ENCODE results near the gene EIPR1. TPM values are rescaled to one million over a fixed set of nuclear protein-coding genes. Genes with fewer than 3 reads are reported as not detected.

The EIPR1 gene
- total and polyA plus RNA-seq, 2 experiments from 2014 or later, result 17.4 to 46.3 TPM

DNA sequence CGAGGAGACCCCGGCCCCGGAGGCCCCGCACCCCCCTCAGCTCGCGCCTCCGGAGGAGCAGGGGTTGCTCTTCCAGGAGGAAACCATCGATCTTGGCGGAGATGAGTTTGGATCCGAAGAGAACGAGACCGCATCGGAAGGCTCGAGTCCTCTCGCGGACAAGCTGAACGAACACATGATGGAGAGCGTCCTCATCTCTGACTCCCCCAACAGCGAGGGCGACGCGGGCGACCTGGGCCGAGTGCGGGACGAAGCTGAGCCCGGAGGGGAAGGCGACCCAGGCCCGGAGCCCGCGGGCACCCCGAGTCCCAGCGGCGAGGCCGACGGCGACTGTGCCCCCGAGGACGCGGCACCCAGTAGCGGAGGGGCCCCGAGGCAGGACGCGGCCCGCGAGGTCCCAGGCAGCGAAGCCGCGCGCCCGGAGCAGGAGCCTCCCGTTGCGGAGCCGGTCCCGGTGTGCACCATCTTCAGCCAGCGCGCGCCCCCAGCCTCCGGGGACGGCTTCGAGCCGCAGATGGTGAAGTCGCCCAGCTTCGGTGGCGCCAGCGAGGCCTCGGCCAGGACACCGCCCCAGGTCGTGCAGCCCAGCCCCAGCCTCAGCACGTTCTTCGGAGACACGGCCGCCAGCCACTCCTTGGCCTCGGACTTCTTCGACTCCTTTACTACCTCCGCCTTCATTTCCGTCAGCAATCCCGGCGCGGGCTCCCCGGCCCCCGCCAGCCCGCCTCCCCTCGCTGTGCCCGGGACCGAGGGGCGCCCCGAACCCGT is 10.2 kb upstream of the EIPR1 start:
- no peak overlapping the region for H3K4me2 ChIP-seq
- H3K27ac ChIP-seq (ENCODE audit: low read depth), result no peak overlapping the region
- H3K4me3 ChIP-seq, result no peak overlapping the region
- no peaks in the 10 kb centered on the region for H3K4me1 ChIP-seq (ENCODE audit: insufficient read depth)
- H3K4me3 Mint-ChIP-seq, result no peak overlapping the region
- H3F3A ChIP-seq (replicated peaks; ENCODE audit: low read depth), result no peaks in the 10 kb centered on the region
- H3K36me3 Mint-ChIP-seq (ENCODE audit: low read depth), result peaks cover 34% of the 10 kb centered on the region
- H2AFZ ChIP-seq, result no peak overlapping the region
- DNase-seq (ENCODE audit: low spot score) (no peak), ATAC-seq (peak; percentile 79)
- TF ChIP-seq CREB1 (CRISPR knock-in tag; IDR thresholded peaks at IDR 0.05; ENCODE audit: low read depth), result no peak
- TF ChIP-seq NANOG (IDR thresholded peaks at IDR 0.05; ENCODE audit: borderline replicate concordance), result no peak
- TF ChIP-seq, protein P1, sequence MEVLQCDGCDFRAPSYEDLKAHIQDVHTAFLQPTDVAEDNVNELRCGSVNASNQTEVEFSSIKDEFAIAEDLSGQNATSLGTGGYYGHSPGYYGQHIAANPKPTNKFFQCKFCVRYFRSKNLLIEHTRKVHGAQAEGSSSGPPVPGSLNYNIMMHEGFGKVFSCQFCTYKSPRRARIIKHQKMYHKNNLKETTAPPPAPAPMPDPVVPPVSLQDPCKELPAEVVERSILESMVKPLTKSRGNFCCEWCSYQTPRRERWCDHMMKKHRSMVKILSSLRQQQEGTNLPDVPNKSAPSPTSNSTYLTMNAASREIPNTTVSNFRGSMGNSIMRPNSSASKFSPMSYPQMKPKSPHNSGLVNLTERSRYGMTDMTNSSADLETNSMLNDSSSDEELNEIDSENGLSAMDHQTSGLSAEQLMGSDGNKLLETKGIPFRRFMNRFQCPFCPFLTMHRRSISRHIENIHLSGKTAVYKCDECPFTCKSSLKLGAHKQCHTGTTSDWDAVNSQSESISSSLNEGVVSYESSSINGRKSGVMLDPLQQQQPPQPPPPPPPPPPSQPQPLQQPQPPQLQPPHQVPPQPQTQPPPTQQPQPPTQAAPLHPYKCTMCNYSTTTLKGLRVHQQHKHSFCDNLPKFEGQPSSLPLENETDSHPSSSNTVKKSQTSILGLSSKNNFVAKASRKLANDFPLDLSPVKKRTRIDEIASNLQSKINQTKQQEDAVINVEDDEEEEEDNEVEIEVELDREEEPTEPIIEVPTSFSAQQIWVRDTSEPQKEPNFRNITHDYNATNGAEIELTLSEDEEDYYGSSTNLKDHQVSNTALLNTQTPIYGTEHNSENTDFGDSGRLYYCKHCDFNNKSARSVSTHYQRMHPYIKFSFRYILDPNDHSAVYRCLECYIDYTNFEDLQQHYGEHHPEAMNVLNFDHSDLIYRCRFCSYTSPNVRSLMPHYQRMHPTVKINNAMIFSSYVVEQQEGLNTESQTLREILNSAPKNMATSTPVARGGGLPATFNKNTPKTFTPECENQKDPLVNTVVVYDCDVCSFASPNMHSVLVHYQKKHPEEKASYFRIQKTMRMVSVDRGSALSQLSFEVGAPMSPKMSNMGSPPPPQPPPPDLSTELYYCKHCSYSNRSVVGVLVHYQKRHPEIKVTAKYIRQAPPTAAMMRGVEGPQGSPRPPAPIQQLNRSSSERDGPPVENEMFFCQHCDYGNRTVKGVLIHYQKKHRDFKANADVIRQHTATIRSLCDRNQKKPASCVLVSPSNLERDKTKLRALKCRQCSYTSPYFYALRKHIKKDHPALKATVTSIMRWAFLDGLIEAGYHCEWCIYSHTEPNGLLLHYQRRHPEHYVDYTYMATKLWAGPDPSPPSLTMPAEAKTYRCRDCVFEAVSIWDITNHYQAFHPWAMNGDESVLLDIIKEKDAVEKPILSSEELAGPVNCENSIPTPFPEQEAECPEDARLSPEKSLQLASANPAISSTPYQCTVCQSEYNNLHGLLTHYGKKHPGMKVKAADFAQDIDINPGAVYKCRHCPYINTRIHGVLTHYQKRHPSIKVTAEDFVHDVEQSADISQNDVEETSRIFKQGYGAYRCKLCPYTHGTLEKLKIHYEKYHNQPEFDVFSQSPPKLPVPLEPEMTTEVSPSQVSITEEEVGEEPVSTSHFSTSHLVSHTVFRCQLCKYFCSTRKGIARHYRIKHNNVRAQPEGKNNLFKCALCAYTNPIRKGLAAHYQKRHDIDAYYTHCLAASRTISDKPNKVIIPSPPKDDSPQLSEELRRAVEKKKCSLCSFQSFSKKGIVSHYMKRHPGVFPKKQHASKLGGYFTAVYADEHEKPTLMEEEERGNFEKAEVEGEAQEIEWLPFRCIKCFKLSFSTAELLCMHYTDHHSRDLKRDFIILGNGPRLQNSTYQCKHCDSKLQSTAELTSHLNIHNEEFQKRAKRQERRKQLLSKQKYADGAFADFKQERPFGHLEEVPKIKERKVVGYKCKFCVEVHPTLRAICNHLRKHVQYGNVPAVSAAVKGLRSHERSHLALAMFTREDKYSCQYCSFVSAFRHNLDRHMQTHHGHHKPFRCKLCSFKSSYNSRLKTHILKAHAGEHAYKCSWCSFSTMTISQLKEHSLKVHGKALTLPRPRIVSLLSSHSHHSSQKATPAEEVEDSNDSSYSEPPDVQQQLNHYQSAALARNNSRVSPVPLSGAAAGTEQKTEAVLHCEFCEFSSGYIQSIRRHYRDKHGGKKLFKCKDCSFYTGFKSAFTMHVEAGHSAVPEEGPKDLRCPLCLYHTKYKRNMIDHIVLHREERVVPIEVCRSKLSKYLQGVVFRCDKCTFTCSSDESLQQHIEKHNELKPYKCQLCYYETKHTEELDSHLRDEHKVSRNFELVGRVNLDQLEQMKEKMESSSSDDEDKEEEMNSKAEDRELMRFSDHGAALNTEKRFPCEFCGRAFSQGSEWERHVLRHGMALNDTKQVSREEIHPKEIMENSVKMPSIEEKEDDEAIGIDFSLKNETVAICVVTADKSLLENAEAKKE (CRISPR knock-in tag; IDR thresholded peaks at IDR 0.05), result no peak
- no peak for TF ChIP-seq ZNF114 (CRISPR knock-in tag; IDR thresholded peaks at IDR 0.05)
- TF ChIP-seq, protein P2, sequence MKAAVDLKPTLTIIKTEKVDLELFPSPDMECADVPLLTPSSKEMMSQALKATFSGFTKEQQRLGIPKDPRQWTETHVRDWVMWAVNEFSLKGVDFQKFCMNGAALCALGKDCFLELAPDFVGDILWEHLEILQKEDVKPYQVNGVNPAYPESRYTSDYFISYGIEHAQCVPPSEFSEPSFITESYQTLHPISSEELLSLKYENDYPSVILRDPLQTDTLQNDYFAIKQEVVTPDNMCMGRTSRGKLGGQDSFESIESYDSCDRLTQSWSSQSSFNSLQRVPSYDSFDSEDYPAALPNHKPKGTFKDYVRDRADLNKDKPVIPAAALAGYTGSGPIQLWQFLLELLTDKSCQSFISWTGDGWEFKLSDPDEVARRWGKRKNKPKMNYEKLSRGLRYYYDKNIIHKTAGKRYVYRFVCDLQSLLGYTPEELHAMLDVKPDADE (IDR thresholded peaks at IDR 0.05), result no peak
- TF ChIP-seq EZH2 (IDR thresholded peaks at IDR 0.05; ENCODE audit: low read depth, unreplicated experiment), result no peak
- no peak for TF ChIP-seq JUNB (IDR thresholded peaks at IDR 0.05; ENCODE audit: unreplicated experiment)
- TF ChIP-seq STAT1 (IDR thresholded peaks at IDR 0.05; ENCODE audit: unreplicated experiment), result no peak
- TF ChIP-seq, protein P3, sequence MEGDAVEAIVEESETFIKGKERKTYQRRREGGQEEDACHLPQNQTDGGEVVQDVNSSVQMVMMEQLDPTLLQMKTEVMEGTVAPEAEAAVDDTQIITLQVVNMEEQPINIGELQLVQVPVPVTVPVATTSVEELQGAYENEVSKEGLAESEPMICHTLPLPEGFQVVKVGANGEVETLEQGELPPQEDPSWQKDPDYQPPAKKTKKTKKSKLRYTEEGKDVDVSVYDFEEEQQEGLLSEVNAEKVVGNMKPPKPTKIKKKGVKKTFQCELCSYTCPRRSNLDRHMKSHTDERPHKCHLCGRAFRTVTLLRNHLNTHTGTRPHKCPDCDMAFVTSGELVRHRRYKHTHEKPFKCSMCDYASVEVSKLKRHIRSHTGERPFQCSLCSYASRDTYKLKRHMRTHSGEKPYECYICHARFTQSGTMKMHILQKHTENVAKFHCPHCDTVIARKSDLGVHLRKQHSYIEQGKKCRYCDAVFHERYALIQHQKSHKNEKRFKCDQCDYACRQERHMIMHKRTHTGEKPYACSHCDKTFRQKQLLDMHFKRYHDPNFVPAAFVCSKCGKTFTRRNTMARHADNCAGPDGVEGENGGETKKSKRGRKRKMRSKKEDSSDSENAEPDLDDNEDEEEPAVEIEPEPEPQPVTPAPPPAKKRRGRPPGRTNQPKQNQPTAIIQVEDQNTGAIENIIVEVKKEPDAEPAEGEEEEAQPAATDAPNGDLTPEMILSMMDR (conservative IDR thresholded peaks at IDR 0.05; ENCODE audit: low read depth in 2 of 2), result no peak
- no peak for TF ChIP-seq POLR2AphosphoS5 (IDR thresholded peaks at IDR 0.05; ENCODE audit: low read depth)
- TF ChIP-seq, protein P4, sequence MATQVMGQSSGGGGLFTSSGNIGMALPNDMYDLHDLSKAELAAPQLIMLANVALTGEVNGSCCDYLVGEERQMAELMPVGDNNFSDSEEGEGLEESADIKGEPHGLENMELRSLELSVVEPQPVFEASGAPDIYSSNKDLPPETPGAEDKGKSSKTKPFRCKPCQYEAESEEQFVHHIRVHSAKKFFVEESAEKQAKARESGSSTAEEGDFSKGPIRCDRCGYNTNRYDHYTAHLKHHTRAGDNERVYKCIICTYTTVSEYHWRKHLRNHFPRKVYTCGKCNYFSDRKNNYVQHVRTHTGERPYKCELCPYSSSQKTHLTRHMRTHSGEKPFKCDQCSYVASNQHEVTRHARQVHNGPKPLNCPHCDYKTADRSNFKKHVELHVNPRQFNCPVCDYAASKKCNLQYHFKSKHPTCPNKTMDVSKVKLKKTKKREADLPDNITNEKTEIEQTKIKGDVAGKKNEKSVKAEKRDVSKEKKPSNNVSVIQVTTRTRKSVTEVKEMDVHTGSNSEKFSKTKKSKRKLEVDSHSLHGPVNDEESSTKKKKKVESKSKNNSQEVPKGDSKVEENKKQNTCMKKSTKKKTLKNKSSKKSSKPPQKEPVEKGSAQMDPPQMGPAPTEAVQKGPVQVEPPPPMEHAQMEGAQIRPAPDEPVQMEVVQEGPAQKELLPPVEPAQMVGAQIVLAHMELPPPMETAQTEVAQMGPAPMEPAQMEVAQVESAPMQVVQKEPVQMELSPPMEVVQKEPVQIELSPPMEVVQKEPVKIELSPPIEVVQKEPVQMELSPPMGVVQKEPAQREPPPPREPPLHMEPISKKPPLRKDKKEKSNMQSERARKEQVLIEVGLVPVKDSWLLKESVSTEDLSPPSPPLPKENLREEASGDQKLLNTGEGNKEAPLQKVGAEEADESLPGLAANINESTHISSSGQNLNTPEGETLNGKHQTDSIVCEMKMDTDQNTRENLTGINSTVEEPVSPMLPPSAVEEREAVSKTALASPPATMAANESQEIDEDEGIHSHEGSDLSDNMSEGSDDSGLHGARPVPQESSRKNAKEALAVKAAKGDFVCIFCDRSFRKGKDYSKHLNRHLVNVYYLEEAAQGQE (IDR thresholded peaks at IDR 0.05; ENCODE audit: unreplicated experiment), result no peak
- TF ChIP-seq ZNF331 (CRISPR knock-in tag; IDR thresholded peaks at IDR 0.05; ENCODE audit: low read depth), result no peak
- no peak for TF ChIP-seq EZH2phosphoT487 (IDR thresholded peaks at IDR 0.05; ENCODE audit: unreplicated experiment)
- H3K9me2 ChIP-seq (ENCODE audit: insufficient read depth), result no peaks in the 10 kb centered on the region
- H4K20me1 ChIP-seq (replicated peaks; ENCODE audit: insufficient read depth), result peaks cover 11% of the 10 kb centered on the region; the same call in 1 of the 2 replicates
- H3K4me1 Mint-ChIP-seq, result no peaks in the 10 kb centered on the region
- no peaks in the 10 kb centered on the region for H3K9me3 Mint-ChIP-seq
- H3K27ac Mint-ChIP-seq, result no peak overlapping the region
- peaks cover 29% of the 10 kb centered on the region for H3K36me3 ChIP-seq (ENCODE audit: insufficient read depth)
- H3K27me3 Mint-ChIP-seq (ENCODE audit: insufficient read depth, low read depth, poor library complexity), result peaks cover 3% of the 10 kb centered on the region
- no peaks in the 10 kb centered on the region for H3K27me3 ChIP-seq (ENCODE audit: insufficient read depth)
- H3K79me2 ChIP-seq (replicated peaks; ENCODE audit: insufficient read depth), result peaks cover 43% of the 10 kb centered on the region
